Amygdala (tissue), 56 donors: ENCODE measurements around the gene MARS1.
"Not testable (repeated sequence)": the region's sequence is repeated elsewhere in the genome, so short reads cannot be mapped to it uniquely, and the experiment has no call there.

Source experiments
- DNase-seq, 56 donors: peaks; one replicate each; lab custom pipeline; 2025; lab: John Stamatoyannopoulos, UW

Gene MARS1

GRCh38 chr12:57514720-57515407 lies 27.0 kb downstream of the MARS1 start:
- DNase-seq: no peak

DNA sequence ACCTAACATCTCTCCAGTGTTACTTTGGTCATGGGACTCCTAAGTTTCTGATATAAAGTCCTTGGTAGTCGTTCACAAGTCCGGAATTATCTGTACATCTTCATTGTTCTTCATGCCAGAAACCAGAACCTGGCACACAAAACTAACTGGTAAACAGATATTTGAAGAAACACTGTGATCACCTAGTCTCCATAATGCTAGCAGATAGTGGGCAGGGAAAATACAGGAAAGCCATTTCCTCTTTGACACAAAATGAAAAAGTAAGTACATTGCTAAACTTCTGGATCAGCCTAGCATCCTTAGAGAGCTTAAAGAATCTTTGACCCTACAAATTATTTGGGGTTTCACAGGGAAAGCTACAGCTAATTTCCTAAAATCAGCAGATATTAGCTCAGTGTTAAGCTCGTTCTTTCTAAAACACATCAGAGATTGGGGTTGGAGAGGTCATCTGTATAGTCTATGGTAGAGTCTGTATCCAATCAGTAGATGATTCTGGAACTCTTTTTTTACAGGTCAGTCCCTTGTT lies 27.6 kb downstream of the MARS1 start:
- DNase-seq: no peak

DNA sequence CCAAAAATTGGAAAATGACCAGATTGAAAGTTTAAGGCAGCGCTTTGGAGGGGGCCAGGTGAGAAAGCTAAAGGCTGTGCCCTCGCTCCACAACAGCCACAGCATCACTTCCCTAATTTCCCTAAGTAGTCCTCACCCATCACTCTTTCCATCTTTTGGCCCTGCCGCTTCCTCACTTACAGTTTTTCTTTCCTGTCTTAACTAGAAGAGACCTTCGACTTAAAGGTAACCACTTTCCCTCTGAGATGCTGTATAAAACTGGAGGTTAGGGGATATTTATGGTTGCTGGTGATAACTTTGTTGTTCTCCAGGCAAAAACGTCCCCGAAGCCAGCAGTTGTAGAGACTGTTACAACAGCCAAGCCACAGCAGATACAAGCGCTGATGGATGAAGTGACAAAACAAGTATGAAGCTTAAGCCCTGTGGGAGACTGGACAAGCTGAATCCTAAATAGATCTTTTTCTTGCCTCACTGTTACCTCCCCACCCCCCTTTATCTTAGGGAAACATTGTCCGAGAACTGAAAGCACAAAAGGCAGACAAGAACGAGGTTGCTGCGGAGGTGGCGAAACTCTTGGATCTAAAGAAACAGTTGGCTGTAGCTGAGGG lies 28.2 kb downstream of the MARS1 start:
- DNase-seq: no peak

GRCh38 chr12:57516617-57517153 lies 28.8 kb downstream of the MARS1 start:
- DNase-seq: no peak

- DNase-seq: no peak
These were observed 29.3 kb downstream of the MARS1 start for GRCh38 chr12:57517187-57517586.

DNA sequence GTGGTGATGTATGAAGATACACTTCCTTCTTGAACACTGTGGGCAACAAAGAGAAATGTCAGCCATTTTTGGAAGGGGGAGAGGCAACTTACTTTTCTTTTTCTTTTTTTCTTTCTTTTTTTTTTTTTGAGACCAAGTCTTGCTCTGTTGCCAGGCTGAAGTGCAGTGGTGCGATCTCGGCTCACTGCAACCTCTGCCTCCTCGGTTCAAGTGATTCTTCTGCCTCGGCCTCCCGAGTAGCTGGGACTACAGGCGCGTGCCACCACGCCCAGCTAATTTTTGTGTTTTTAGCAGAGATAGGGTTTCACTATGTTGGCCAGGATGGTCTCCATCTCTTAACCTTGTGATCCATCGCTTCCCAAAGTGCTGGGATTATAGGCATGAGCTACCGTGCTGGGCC lies 29.9 kb downstream of the MARS1 start:
- not testable (repeated sequence) for DNase-seq

- DNase-seq: no peak
These were observed 30.5 kb downstream of the MARS1 start for GRCh38 chr12:57518176-57518919.

DNA sequence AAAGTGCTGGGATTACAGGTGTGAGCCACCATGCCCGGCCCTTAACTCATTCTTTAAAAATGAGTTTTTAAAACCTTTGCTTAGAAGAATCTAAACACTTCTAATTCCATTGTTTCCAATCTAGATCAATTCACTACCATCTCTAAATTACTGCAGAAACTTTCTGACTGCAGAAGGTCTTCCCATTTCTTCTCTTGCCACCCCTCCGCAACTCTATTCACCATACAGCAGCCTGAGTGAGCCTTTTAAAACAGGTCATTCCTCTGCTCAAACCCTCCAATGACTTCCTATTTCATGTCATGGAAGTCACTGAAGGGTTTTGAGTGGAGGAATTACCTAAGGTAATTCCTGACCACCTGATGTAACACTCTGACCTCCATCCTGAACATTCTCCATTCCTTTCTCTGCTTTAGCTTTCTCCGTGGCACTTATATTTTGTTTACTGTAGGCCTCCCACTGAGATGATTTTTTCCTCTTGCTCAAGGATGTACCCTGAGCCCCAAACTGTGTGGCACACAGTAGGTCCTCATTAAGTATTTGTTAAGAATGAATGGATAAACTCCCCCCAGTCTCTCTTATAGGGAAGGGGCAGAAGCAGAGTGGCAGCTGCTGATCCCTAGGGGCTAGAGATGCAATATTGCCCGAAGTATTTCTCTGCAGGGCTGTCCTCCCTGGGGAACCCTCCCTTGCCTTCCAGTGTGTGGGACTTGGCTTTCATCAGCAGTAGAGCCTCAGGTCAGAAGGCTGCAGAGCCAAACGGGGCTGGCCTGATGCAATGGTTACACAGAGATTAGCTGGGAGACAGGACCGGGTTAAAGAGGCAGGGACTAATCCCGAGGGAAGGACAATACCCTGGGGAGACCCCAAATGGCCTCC lies 31.3 kb downstream of the MARS1 start:
- no peak for DNase-seq

- DNase-seq: peak in 9 of 56 donors; percentile 8 to 50 (median 23)
These were observed 31.9 kb downstream of the MARS1 start for GRCh38 chr12:57519796-57520052.

GRCh38 chr12:57520053-57520818 lies 32.4 kb downstream of the MARS1 start, which contains the start of gene DDIT3:
Gene DDIT3, minus strand, starts transcription at chr12:57520514. Its CDS starts 3,108 bp downstream, at chr12:57517406.
- DNase-seq: peak; percentile 75 to 100 (median 98)

GRCh38 chr12:57521525-57522010 lies 33.7 kb downstream of the MARS1 start:
- DNase-seq: peak in 36 of 56 donors; percentile 7 to 63 (median 32)

DNA sequence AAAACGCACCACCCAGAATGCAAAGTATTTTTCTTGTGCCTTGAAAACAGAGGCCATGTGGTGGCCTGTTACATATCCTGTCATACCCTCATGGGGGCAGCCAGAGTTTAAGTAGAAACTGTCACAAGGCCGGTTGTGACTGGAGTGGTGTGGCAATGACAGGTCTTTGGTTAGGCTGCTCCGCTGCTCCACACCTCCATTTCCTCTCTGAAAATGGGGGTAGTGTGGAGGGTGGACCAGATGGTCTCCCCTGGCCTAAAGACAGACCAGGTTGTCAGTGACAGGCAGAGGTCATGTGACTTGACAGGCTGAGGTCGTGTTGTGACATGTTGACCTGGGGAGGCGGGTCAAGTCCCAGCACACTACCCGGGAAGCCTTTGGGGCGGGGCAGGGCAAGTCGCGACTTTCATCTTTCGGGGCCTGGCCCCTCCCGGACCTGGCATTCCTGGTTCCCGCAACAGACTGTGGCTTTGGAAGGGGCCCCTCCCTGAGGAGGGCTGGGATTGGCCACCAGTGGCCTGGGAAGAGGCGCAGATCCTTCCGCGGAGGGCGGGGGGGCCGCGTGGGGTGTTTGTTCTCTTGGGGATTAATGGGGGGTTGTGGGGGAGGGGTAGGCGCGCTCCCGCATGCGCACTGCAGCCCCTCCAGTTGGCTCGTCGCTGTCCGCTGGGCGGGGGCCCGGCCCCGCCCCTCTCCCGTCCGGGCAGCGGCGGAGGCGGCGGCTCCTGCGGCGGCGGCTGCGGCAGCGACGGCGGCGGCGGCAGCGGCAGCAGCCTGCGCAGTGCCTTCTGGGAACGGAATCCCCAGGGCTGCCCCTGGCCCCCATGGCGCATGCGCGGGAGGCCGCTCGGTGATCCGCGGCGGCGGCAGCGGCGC lies 34.4 kb downstream of the MARS1 start, which contains the start of gene MBD6:
Gene MBD6, plus strand, starts transcription at position 814 of the 876 bp plus-strand sequence. CDS start 1,480 bp downstream, outside the sequence.
- peak; percentile 60 to 95 (median 86) for DNase-seq

DNA sequence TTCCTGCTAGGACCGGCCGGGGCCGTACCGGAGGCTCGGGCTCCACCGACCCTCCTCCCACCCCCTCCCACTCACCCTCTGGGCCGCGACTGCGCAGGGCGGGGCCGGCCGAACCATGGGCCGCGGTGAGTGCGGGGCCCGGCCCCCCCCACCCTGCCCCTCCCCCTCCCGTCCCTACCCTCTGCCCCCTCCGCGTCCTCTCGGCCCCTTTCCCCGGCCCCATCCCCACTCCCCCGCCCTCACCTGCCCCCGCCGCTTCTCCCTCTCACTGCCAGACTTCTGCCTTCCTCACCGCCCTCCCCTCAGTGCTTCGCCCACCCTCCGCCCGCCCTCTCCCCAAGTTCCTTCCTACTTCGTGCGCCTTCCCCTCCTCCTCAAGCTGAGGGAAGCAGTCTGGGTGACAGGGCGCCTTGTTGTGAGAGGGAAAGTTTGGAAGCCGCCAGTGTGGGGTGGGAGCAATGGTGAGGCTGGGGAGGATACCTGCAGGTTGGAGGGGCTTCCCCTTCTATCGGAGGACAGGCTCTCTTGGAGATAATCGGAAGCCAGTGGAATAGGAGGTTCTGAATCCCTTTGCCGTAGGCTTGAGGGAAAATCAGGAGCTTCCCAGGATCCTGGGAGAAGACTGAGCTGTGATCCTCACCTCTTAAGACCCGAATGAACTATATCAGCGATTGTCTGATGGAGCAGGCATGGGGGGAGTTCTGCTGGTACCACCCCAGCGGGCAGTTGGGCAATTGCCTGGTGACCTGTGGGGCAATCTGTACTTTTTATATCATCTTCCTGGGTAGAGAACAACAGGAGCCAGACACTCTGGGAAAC lies 35.2 kb downstream of the MARS1 start:
- peak in 33 of 56 donors; percentile 16 to 76 (median 51) for DNase-seq

GRCh38 chr12:57523706-57524614 lies 36.1 kb downstream of the MARS1 start:
- peak in 1 of 56 donors; percentile 1 for DNase-seq

- peak in 1 of 56 donors; percentile 15 for DNase-seq
These were observed 37.1 kb downstream of the MARS1 start for GRCh38 chr12:57524814-57525614.
